ENCODE measurements around the gene MRPL24. TPM values are rescaled to one million over a fixed set of nuclear protein-coding genes. Genes with fewer than 3 reads are reported as not detected.

The MRPL24 gene
- total RNA-seq, 1 donor from 2014 or later = 25.1 TPM

- H3K27ac Mint-ChIP-seq (ENCODE audit: unreplicated experiment) = peak overlapping the region; percentile 82
- H3K27me3 Mint-ChIP-seq (ENCODE audit: unreplicated experiment) = peaks cover 12% of the 10 kb centered on the region
- DNase-seq = no peak
- peak overlapping the region; percentile 94 for H3K4me3 Mint-ChIP-seq (ENCODE audit: unreplicated experiment)
- H3K36me3 Mint-ChIP-seq (ENCODE audit: unreplicated experiment) = no peaks in the 10 kb centered on the region
- H3K4me1 Mint-ChIP-seq (ENCODE audit: low read depth, unreplicated experiment) = peaks cover 44% of the 10 kb centered on the region
- TF ChIP-seq, protein P1, sequence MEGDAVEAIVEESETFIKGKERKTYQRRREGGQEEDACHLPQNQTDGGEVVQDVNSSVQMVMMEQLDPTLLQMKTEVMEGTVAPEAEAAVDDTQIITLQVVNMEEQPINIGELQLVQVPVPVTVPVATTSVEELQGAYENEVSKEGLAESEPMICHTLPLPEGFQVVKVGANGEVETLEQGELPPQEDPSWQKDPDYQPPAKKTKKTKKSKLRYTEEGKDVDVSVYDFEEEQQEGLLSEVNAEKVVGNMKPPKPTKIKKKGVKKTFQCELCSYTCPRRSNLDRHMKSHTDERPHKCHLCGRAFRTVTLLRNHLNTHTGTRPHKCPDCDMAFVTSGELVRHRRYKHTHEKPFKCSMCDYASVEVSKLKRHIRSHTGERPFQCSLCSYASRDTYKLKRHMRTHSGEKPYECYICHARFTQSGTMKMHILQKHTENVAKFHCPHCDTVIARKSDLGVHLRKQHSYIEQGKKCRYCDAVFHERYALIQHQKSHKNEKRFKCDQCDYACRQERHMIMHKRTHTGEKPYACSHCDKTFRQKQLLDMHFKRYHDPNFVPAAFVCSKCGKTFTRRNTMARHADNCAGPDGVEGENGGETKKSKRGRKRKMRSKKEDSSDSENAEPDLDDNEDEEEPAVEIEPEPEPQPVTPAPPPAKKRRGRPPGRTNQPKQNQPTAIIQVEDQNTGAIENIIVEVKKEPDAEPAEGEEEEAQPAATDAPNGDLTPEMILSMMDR (IDR thresholded peaks at IDR 0.05; ENCODE audit: partially characterized antibody, unreplicated experiment) = no peak
- peaks cover 15% of the 10 kb centered on the region for H3K9me3 Mint-ChIP-seq (ENCODE audit: unreplicated experiment)
Observed at GRCh38 chr1:156750191-156750672, 9.3 kb upstream of the MRPL24 start.

- TF ChIP-seq, protein P1 (IDR thresholded peaks at IDR 0.05; ENCODE audit: partially characterized antibody, unreplicated experiment) = no peak
- Mint-ChIP-seq H3K27ac (ENCODE audit: unreplicated experiment) (peak overlapping the region; percentile 97), H3K27me3 (ENCODE audit: unreplicated experiment) (peaks cover 15% of the 10 kb centered on the region), H3K4me1 (ENCODE audit: low read depth, unreplicated experiment) (peaks cover 44% of the 10 kb centered on the region), H3K36me3 (ENCODE audit: unreplicated experiment) (no peaks in the 10 kb centered on the region), H3K9me3 (ENCODE audit: unreplicated experiment) (peaks cover 15% of the 10 kb centered on the region), H3K4me3 (ENCODE audit: unreplicated experiment) (peak overlapping the region; percentile 94)
- DNase-seq = no peak
Observed at GRCh38 chr1:156749419-156750118, 8.7 kb upstream of the MRPL24 start.

GRCh38 chr1:156748670-156749418 lies 8.0 kb upstream of the MRPL24 start:
- peak overlapping the region; percentile 94 for H3K4me3 Mint-ChIP-seq (ENCODE audit: unreplicated experiment)
- TF ChIP-seq, protein P1 (IDR thresholded peaks at IDR 0.05; ENCODE audit: partially characterized antibody, unreplicated experiment) = no peak
- peaks cover 15% of the 10 kb centered on the region for H3K27me3 Mint-ChIP-seq (ENCODE audit: unreplicated experiment)
- peaks cover 15% of the 10 kb centered on the region for H3K9me3 Mint-ChIP-seq (ENCODE audit: unreplicated experiment)
- H3K4me1 Mint-ChIP-seq (ENCODE audit: low read depth, unreplicated experiment) = peaks cover 42% of the 10 kb centered on the region
- peak overlapping the region; percentile 97 for H3K27ac Mint-ChIP-seq (ENCODE audit: unreplicated experiment)
- DNase-seq = no peak
- no peaks in the 10 kb centered on the region for H3K36me3 Mint-ChIP-seq (ENCODE audit: unreplicated experiment)

GRCh38 chr1:156747742-156748669 lies 7.1 kb upstream of the MRPL24 start:
- Mint-ChIP-seq H3K27ac (ENCODE audit: unreplicated experiment) (peak overlapping the region; percentile 97), H3K27me3 (ENCODE audit: unreplicated experiment) (peaks cover 15% of the 10 kb centered on the region), H3K4me1 (ENCODE audit: low read depth, unreplicated experiment) (peaks cover 39% of the 10 kb centered on the region), H3K9me3 (ENCODE audit: unreplicated experiment) (peaks cover 15% of the 10 kb centered on the region), H3K36me3 (ENCODE audit: unreplicated experiment) (no peaks in the 10 kb centered on the region), H3K4me3 (ENCODE audit: unreplicated experiment) (peak overlapping the region; percentile 94)
- DNase-seq = no peak
- TF ChIP-seq, protein P1 (IDR thresholded peaks at IDR 0.05; ENCODE audit: partially characterized antibody, unreplicated experiment) = no peak

All from glutamatergic neuron (in vitro differentiated cells).